Activated CD8-positive, alpha-beta memory T cell treated with anti-CD3 and anti-CD28 coated beads for 48 hours (primary cell): ENCODE data around the gene ETNK2.
"Not testable (repeated sequence)": the region's sequence is repeated elsewhere in the genome, so short reads cannot be mapped to it uniquely, and the experiment has no call there.

Source experiments
- DNase-seq, 3 experiments: peaks; one replicate each; pipeline ENCODE4 v3.0.0-alpha.2; 2020; ENCODE audit warnings: low read depth in 2 of 3, low spot score in 2 of 3

ETNK2 gene

GRCh38 chr1:204102739-204103430 is 49.0 kb downstream of the ETNK2 start:
- DNase-seq, result no peak

- DNase-seq, result no peak
These were observed 49.7 kb downstream of the ETNK2 start for GRCh38 chr1:204102029-204102611.

- not testable (repeated sequence) for DNase-seq
These were observed 52.1 kb downstream of the ETNK2 start for GRCh38 chr1:204099754-204100153.

GRCh38 chr1:204098683-204099082 is 53.2 kb downstream of the ETNK2 start:
- no peak for DNase-seq

- no peak for DNase-seq
These were observed 54.9 kb downstream of the ETNK2 start for GRCh38 chr1:204096931-204097330.

GRCh38 chr1:204094856-204095634 is 56.8 kb downstream of the ETNK2 start:
- DNase-seq, result no peak

- DNase-seq, result no peak
These were observed 57.5 kb downstream of the ETNK2 start for GRCh38 chr1:204094313-204094729.

- no peak for DNase-seq
These were observed 58.1 kb downstream of the ETNK2 start for GRCh38 chr1:204093781-204094180.

- no peak for DNase-seq
These were observed 58.5 kb downstream of the ETNK2 start for GRCh38 chr1:204093421-204093717.

- no peak for DNase-seq
These were observed 59.0 kb downstream of the ETNK2 start for GRCh38 chr1:204092632-204093420.

GRCh38 chr1:204091787-204092312 is 60.0 kb downstream of the ETNK2 start:
- DNase-seq, result no peak

GRCh38 chr1:204091066-204091465 is 60.8 kb downstream of the ETNK2 start:
- DNase-seq, result no peak

GRCh38 chr1:204090132-204090531 is 61.7 kb downstream of the ETNK2 start:
- not testable (repeated sequence) for DNase-seq

- DNase-seq, result no peak
These were observed 62.6 kb downstream of the ETNK2 start for GRCh38 chr1:204089044-204089751.

- DNase-seq, result no peak
These were observed 63.2 kb downstream of the ETNK2 start for GRCh38 chr1:204088596-204088995.

GRCh38 chr1:204087893-204088528 is 63.8 kb downstream of the ETNK2 start:
- DNase-seq, result no peak

- no peak for DNase-seq
These were observed 64.5 kb downstream of the ETNK2 start for GRCh38 chr1:204087181-204087892.

GRCh38 chr1:204085876-204086275 is 66.0 kb downstream of the ETNK2 start:
- no peak for DNase-seq

- DNase-seq, result no peak
These were observed 67.5 kb downstream of the ETNK2 start for GRCh38 chr1:204084247-204084772.
